SK-N-SH (cell line): Measurements from ENCODE around the gene FLRT2. TPM values are rescaled to one million over a fixed set of nuclear protein-coding genes. Genes with fewer than 3 reads are reported as not detected.

Source experiments
- CTCF ChIA-PET: fragments of 300-600, 350-600 bp; formaldehyde crosslinking; extraction: SDS; loops from one replicate; lab custom pipeline; 2021; lab: Yijun Ruan, JAX
- POLR2A ChIA-PET: fragments of 350-600 bp; sonication (Branson Sonifier 250); formaldehyde crosslinking; extraction: SDS; loops from one replicate; lab custom pipeline; 2020; ENCODE audit warnings: antibody characterized with exemption, inconsistent platforms; lab: Yijun Ruan, JAX
- DNase-seq: peaks from one replicate; pipeline ENCODE4 v3.0.0; 2012
- H2AFZ ChIP-seq: fragments of 200-600 bp; sonication (generic); 2 replicates; pipeline ENCODE4 v1.8.1; 2016; ENCODE audit warnings: antibody characterized with exemption, mild to moderate bottlenecking, low read depth
- H3F3A ChIP-seq: fragments of 200-600 bp; sonication (generic); replicated peaks from 2 replicates; pipeline ENCODE3; 2016; ENCODE audit warnings: antibody characterized with exemption, mild to moderate bottlenecking; ENCODE audit not compliant: insufficient read depth
- H3K27ac ChIP-seq, 2 experiments: fragments of 200-500 bp in 1 of 2; fragments of 200-600 bp in 1 of 2; sonication (Bioruptor generic) in 1 of 2; sonication (generic), shearing (Covaris generic) in 1 of 2; 2 replicates each; pipeline versions ENCODE4 v1.5.1 to v1.6.1; 2014 to 2016; ENCODE audit warnings: low read depth in 2 of 2, inconsistent platforms in 1 of 2, low read length in 1 of 2, mild to moderate bottlenecking in 1 of 2, mixed read lengths in 1 of 2
- H3K27me3 ChIP-seq: fragments of 200-600 bp; sonication (generic), shearing (Covaris generic); 2 replicates; pipeline ENCODE4 v1.6.1; 2016; ENCODE audit warnings: mixed run types; ENCODE audit not compliant: insufficient read depth
- H3K36me3 ChIP-seq, 2 experiments: fragments of 200-500 bp in 1 of 2; fragments of 200-600 bp in 1 of 2; sonication (Bioruptor generic) in 1 of 2; sonication (generic) in 1 of 2; replicated peaks in 1 of 2; 2 replicates each; pipeline versions ENCODE3 to v1.5.1; 2014 to 2016; ENCODE audit warnings: low read length in 1 of 2, mild to moderate bottlenecking in 1 of 2; ENCODE audit not compliant: insufficient read depth in 2 of 2, control insufficient read depth in 1 of 2
- H3K4me1 ChIP-seq, 2 experiments: fragments of 200-500 bp in 1 of 2; fragments of 200-600 bp in 1 of 2; sonication (Bioruptor generic) in 1 of 2; sonication (generic), shearing (Covaris generic) in 1 of 2; 2 replicates each; pipeline versions ENCODE4 v1.5.1 to v1.6.1; 2014 to 2016; ENCODE audit warnings: low read depth in 1 of 2, low read length in 1 of 2, mixed run types in 1 of 2; ENCODE audit not compliant: insufficient read depth in 2 of 2, control insufficient read depth in 1 of 2
- H3K4me2 ChIP-seq: fragments of 200-600 bp; sonication (generic), shearing (Covaris generic); 2 replicates; pipeline ENCODE4 v1.6.1; 2017; ENCODE audit warnings: mixed run types
- H3K4me3 ChIP-seq, 2 experiments: fragments of 200-500 bp in 1 of 2; fragments of 200-600 bp in 1 of 2; sonication (Bioruptor generic) in 1 of 2; sonication (generic), shearing (Covaris generic) in 1 of 2; 2 replicates each; pipeline versions ENCODE4 v1.5.1 to v1.8.1; 2014 to 2016; ENCODE audit warnings: low read depth in 2 of 2, inconsistent platforms in 1 of 2, low read length in 1 of 2, mild to moderate bottlenecking in 1 of 2, mixed read lengths in 1 of 2, moderate library complexity in 1 of 2
- H3K79me2 ChIP-seq: fragments of 200-600 bp; sonication (generic); 2 replicates; pipeline ENCODE4 v1.8.1; 2017; ENCODE audit warnings: mild to moderate bottlenecking; ENCODE audit not compliant: insufficient read depth
- H3K9ac ChIP-seq: fragments of 200-600 bp; sonication (generic); 2 replicates; pipeline ENCODE4 v1.6.1; 2017; ENCODE audit warnings: mixed run types
- H3K9me2 ChIP-seq: fragments of 200-600 bp; sonication (generic); 2 replicates; pipeline ENCODE4 v1.6.1; 2017; ENCODE audit warnings: mixed run types
- H3K9me3 ChIP-seq: fragments of 200-600 bp; sonication (generic); 2 replicates; pipeline ENCODE4 v1.6.1; 2017; ENCODE audit warnings: mixed run types, mild to moderate bottlenecking, moderate library complexity
- H4K20me1 ChIP-seq: fragments of 200-600 bp; sonication (generic); 2 replicates; pipeline ENCODE4 v1.6.1; 2017; ENCODE audit warnings: mild to moderate bottlenecking, mixed run types; ENCODE audit not compliant: insufficient read depth
- CHD2 ChIP-seq: fragments of 150-350 bp; IDR thresholded peaks from 2 replicates; pipeline ENCODE4 v1.6.1; 2018; ENCODE audit warnings: low read length; ENCODE audit not compliant: partially characterized antibody
- CTCF ChIP-seq: fragments of 200-600 bp; sonication (generic); IDR thresholded peaks from 2 replicates; pipeline ENCODE4 v1.6.1; 2017; ENCODE audit warnings: antibody characterized with exemption, mild to moderate bottlenecking, moderate library complexity
- ELF1 ChIP-seq: IDR thresholded peaks from 2 replicates; pipeline ENCODE4 v1.4.0; 2012
- GATA2 ChIP-seq: sonication (generic); formaldehyde crosslinking; IDR thresholded peaks from 2 replicates; pipeline ENCODE4 v1.5.0; 2020; ENCODE audit warnings: mild to moderate bottlenecking, missing genetic modification reagents
- JUND ChIP-seq: IDR thresholded peaks from 2 replicates; pipeline ENCODE4 v1.4.0; 2012
- MXI1 ChIP-seq: IDR thresholded peaks from 2 replicates; pipeline ENCODE4 v1.6.1; 2012; ENCODE audit warnings: mild to moderate bottlenecking, low read depth, low read length, improper control_type of control experiment
- PBX3 ChIP-seq: IDR thresholded peaks from 2 replicates; pipeline ENCODE4; 2012
- RAD21 ChIP-seq: IDR thresholded peaks from 2 replicates; pipeline ENCODE4 v1.6.1; 2012; ENCODE audit warnings: mild to moderate bottlenecking, low read length
- RCOR1 ChIP-seq: fragments of 150-350 bp; IDR thresholded peaks from 2 replicates; pipeline ENCODE4 v1.6.1; 2017; ENCODE audit warnings: antibody characterized with exemption, low read length
- REST ChIP-seq: IDR thresholded peaks from 2 replicates; pipeline ENCODE4 v1.6.1; 2012; ENCODE audit warnings: mild to moderate bottlenecking, low read depth, low read length, moderate library complexity
- TAF1 ChIP-seq: IDR thresholded peaks from 2 replicates; pipeline ENCODE4 v1.6.1; 2012; ENCODE audit warnings: low read depth, mild to moderate bottlenecking, low read length, moderate library complexity, borderline replicate concordance
- USF1 ChIP-seq: IDR thresholded peaks from 2 replicates; pipeline ENCODE4 v1.4.0; 2012; ENCODE audit warnings: low read depth, borderline replicate concordance
- YY1 ChIP-seq: IDR thresholded peaks from 2 replicates; pipeline ENCODE4 v1.4.0; 2012; ENCODE audit warnings: low read depth, mild to moderate bottlenecking
- WGBS: methylation state at CpG from one replicate; pipeline ENCODE4 v1.1.6; 2017; ENCODE audit warnings: low lambda C conversion rate; 5-methylcytosine and 5-hydroxymethylcytosine counted together
- polyA plus RNA-seq, 3 experiments: library from polyadenylated mRNA; depleted of rRNA; stranded (reverse); fragments of >200 nt; gene quantifications; 2 replicates each; pipeline ENCODE4 v1.2.3, GENCODE V29; 2012
- TF ChIP-seq, protein P1 (sequence below): IDR thresholded peaks from 2 replicates; pipeline ENCODE4 v1.4.0; 2012; ENCODE audit warnings: low read depth, borderline replicate concordance
- TF ChIP-seq, protein P2 (sequence below): fragments of 150-350 bp; IDR thresholded peaks from 2 replicates; pipeline ENCODE4 v1.6.1; 2017; ENCODE audit warnings: antibody characterized with exemption, low read length, low read depth, borderline replicate concordance

FLRT2 gene
- polyA plus RNA-seq, 1 of the 3 experiments (the other 2 are of a cell fraction), result 10.8 TPM

DNA sequence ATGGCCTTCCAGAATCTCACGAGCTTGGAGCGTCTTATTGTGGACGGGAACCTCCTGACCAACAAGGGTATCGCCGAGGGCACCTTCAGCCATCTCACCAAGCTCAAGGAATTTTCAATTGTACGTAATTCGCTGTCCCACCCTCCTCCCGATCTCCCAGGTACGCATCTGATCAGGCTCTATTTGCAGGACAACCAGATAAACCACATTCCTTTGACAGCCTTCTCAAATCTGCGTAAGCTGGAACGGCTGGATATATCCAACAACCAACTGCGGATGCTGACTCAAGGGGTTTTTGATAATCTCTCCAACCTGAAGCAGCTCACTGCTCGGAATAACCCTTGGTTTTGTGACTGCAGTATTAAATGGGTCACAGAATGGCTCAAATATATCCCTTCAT lies 92.2 kb downstream of the FLRT2 start:
- Histone ChIP-seq H3K4me3 (no peak overlapping the region), H3K79me2 (no peaks in the 10 kb centered on the region), H3K9ac (no peak overlapping the region), H3K9me3 (no peaks in the 10 kb centered on the region), H2AFZ (no peak overlapping the region), H3K36me3 (peaks cover 19 to 28% of the 10 kb centered on the region in 2 experiments), H3F3A (no peaks in the 10 kb centered on the region), H3K4me2 (no peak overlapping the region), H3K27me3 (no peaks in the 10 kb centered on the region), H3K9me2 (no peaks in the 10 kb centered on the region), H4K20me1 (no peaks in the 10 kb centered on the region), H3K27ac (no peak overlapping the region), H3K4me1 (peaks cover 0 to 8% of the 10 kb centered on the region in 2 experiments; a peak in 1 of 4 replicates)
- WGBS, result 82% methylated on average over 12 of the region's 13 CpGs
- TF ChIP-seq RCOR1, result no peak
- TF ChIP-seq MXI1, result no peak
- no peak for TF ChIP-seq RAD21
- TF ChIP-seq USF1, result no peak
- TF ChIP-seq TAF1, result no peak
- TF ChIP-seq, protein P1, sequence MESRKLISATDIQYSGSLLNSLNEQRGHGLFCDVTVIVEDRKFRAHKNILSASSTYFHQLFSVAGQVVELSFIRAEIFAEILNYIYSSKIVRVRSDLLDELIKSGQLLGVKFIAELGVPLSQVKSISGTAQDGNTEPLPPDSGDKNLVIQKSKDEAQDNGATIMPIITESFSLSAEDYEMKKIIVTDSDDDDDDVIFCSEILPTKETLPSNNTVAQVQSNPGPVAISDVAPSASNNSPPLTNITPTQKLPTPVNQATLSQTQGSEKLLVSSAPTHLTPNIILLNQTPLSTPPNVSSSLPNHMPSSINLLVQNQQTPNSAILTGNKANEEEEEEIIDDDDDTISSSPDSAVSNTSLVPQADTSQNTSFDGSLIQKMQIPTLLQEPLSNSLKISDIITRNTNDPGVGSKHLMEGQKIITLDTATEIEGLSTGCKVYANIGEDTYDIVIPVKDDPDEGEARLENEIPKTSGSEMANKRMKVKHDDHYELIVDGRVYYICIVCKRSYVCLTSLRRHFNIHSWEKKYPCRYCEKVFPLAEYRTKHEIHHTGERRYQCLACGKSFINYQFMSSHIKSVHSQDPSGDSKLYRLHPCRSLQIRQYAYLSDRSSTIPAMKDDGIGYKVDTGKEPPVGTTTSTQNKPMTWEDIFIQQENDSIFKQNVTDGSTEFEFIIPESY, result no peak
- no peak for TF ChIP-seq CTCF
- TF ChIP-seq ELF1, result no peak
- TF ChIP-seq PBX3, result no peak
- no peak for TF ChIP-seq JUND
- no peak for TF ChIP-seq CHD2
- TF ChIP-seq YY1, result no peak
- TF ChIP-seq GATA2 (CRISPR knock-in tag), result no peak
- TF ChIP-seq, protein P2, sequence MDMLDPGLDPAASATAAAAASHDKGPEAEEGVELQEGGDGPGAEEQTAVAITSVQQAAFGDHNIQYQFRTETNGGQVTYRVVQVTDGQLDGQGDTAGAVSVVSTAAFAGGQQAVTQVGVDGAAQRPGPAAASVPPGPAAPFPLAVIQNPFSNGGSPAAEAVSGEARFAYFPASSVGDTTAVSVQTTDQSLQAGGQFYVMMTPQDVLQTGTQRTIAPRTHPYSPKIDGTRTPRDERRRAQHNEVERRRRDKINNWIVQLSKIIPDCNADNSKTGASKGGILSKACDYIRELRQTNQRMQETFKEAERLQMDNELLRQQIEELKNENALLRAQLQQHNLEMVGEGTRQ, result no peak
- no peak for TF ChIP-seq REST
- ChIA-PET CTCF (interaction anchor here (0.6 kb wide), 1 partner anchor 372 kb away, joined by 3 read pairs; no protein-coding TSS in a partner anchor), POLR2A (no interaction called here)
- no peak for DNase-seq
